Panc1 (cell line): ENCODE measurements around the gene RARA. TPM values are rescaled to one million over a fixed set of nuclear protein-coding genes. Genes with fewer than 3 reads are reported as not detected.

Experiments used
- ATAC-seq: fragments of 200-7000 bp; cut with Tn5 transposase; 2 replicates; pipeline ENCODE4 v1.9.1; 2020; ENCODE audit warnings: mild to moderate bottlenecking, moderate library complexity
- BruUV-seq: library from RNA; stranded (reverse); fragments of 400-500 nt; replicated peaks from 2 replicates; lab custom pipeline; 2021; lab: Mats Ljungman, UMichigan
- CTCF ChIA-PET: fragments of 300-600 bp; sonication (Branson Sonifier 250); formaldehyde crosslinking; loops from one replicate; lab custom pipeline; 2022; ENCODE audit warnings: antibody characterized with exemption; lab: Charles Lee
- POLR2A ChIA-PET: fragments of 300-600 bp; sonication (Branson Sonifier 250); formaldehyde crosslinking; loops from one replicate; lab custom pipeline; 2022; ENCODE audit warnings: antibody characterized with exemption; lab: Charles Lee
- DNase-seq: peaks from one replicate; pipeline ENCODE4 v3.0.0-alpha.2; 2010; ENCODE audit warnings: low read depth, low spot score
- H3K27ac ChIP-seq: 2 replicates; pipeline ENCODE4 v1.5.1; 2011; ENCODE audit warnings: mild to moderate bottlenecking, low read length, inconsistent platforms
- H3K27me3 ChIP-seq: fragments of 200-500 bp; sonication (Bioruptor generic); 2 replicates; pipeline ENCODE4 v1.6.0; 2014; ENCODE audit warnings: low read length, inconsistent platforms; ENCODE audit not compliant: control insufficient read depth, insufficient read depth
- H3K36me3 ChIP-seq: fragments of 200-500 bp; sonication (Bioruptor generic); 2 replicates; pipeline ENCODE4 v1.5.1; 2014; ENCODE audit warnings: inconsistent platforms, mild to moderate bottlenecking, low read length, moderate library complexity; ENCODE audit not compliant: control insufficient read depth, insufficient read depth
- H3K4me1 ChIP-seq: 2 replicates; pipeline ENCODE4 v1.5.1; 2011; ENCODE audit warnings: inconsistent platforms, mild to moderate bottlenecking, low read length, moderate library complexity; ENCODE audit not compliant: control insufficient read depth, insufficient read depth
- H3K4me3 ChIP-seq, 2 experiments: 2 replicates each; pipeline ENCODE4 v1.5.1; 2011 to 2012; ENCODE audit warnings: low read depth in 2 of 2, low read length in 2 of 2, mild to moderate bottlenecking in 2 of 2, inconsistent platforms in 1 of 2, moderate library complexity in 1 of 2
- H3K9me3 ChIP-seq: fragments of 200-500 bp; sonication (Bioruptor generic); 2 replicates; pipeline ENCODE4 v1.5.1; 2014; ENCODE audit warnings: low read depth, mild to moderate bottlenecking, inconsistent platforms, low read length, moderate library complexity; ENCODE audit not compliant: control insufficient read depth, insufficient read depth
- POLR2AphosphoS5 ChIP-seq: IDR thresholded peaks from 2 replicates; pipeline ENCODE4 v1.6.1; 2012; ENCODE audit warnings: mild to moderate bottlenecking, low read depth, low read length, moderate library complexity
- SIN3A ChIP-seq: IDR thresholded peaks from 2 replicates; pipeline ENCODE4 v1.6.1; 2012; ENCODE audit warnings: low read depth, mild to moderate bottlenecking, low read length, moderate library complexity, borderline replicate concordance; ENCODE audit not compliant: insufficient read depth
- TCF7L2 ChIP-seq: IDR thresholded peaks from 2 replicates; pipeline ENCODE4 v1.6.1; 2011; ENCODE audit warnings: mild to moderate bottlenecking, low read depth, low read length, inconsistent platforms
- in situ Hi-C: cut with HindIII; loops from 2 replicates; pipeline ENCODE4 v1.10.0; 2016; ENCODE audit warnings: low sequenced_read_pairs, low pct_unique_long_range_greater_than_20kb
- intact Hi-C: fragments of 100-400 bp; cut with micrococcal nuclease; formaldehyde crosslinking; loops from one replicate; pipeline ENCODE4 v1.10.0; 2022; ENCODE audit not compliant: unreplicated experiment
- total RNA-seq: library from RNA; stranded (reverse); gene quantifications from one replicate; pipeline ENCODE4 v1.2.1, GENCODE V29; 2021; ENCODE audit not compliant: unreplicated experiment
- TF ChIP-seq, protein P1 (sequence below), 2 experiments: IDR thresholded peaks; 2 replicates each; pipeline ENCODE4 v1.6.1; 2011 to 2012; ENCODE audit warnings: low read depth in 2 of 2, control low read depth in 1 of 2, low read length in 1 of 2, mild to moderate bottlenecking in 1 of 2, moderate library complexity in 1 of 2; ENCODE audit not compliant: insufficient read depth in 1 of 2
- TF ChIP-seq, protein P2 (sequence below): fragments of 450-650 bp; IDR thresholded peaks from 2 replicates; pipeline ENCODE4 v1.5.1; 2017; ENCODE audit warnings: mild to moderate bottlenecking

Gene RARA
- total RNA-seq, 1 experiment from 2014 or later, result 55.6 TPM

- Histone ChIP-seq H3K27me3 (no peaks in the 10 kb centered on the region), H3K9me3 (no peaks in the 10 kb centered on the region), H3K36me3 (no peaks in the 10 kb centered on the region; the same call in 1 of the 2 replicates), H3K27ac (peak overlapping the region; percentile 95), H3K4me1 (peaks cover 84% of the 10 kb centered on the region), H3K4me3 (peak overlapping the region in 1 of 2 experiments; percentile 87; a peak in 2 of 4 replicates)
- no TSS peak for BruUV-seq
- in situ Hi-C loops, result no loop called here
- POLR2A ChIA-PET, result interaction anchor here (0.7 to 1.2 kb wide), 2 partner anchors 12 to 16 kb away, joined by 3 to 4 read pairs; no protein-coding TSS in a partner anchor
- DNase-seq (no peak), ATAC-seq (0 out of 2 replicates have a peak, but pooled peaks have one; percentile 3)
- intact Hi-C loops, result no loop called here
- CTCF ChIA-PET, result interaction anchor here (1.1 kb wide), 1 partner anchor 22 kb away, joined by 3 read pairs; no protein-coding TSS in a partner anchor
- TF ChIP-seq, protein P1, sequence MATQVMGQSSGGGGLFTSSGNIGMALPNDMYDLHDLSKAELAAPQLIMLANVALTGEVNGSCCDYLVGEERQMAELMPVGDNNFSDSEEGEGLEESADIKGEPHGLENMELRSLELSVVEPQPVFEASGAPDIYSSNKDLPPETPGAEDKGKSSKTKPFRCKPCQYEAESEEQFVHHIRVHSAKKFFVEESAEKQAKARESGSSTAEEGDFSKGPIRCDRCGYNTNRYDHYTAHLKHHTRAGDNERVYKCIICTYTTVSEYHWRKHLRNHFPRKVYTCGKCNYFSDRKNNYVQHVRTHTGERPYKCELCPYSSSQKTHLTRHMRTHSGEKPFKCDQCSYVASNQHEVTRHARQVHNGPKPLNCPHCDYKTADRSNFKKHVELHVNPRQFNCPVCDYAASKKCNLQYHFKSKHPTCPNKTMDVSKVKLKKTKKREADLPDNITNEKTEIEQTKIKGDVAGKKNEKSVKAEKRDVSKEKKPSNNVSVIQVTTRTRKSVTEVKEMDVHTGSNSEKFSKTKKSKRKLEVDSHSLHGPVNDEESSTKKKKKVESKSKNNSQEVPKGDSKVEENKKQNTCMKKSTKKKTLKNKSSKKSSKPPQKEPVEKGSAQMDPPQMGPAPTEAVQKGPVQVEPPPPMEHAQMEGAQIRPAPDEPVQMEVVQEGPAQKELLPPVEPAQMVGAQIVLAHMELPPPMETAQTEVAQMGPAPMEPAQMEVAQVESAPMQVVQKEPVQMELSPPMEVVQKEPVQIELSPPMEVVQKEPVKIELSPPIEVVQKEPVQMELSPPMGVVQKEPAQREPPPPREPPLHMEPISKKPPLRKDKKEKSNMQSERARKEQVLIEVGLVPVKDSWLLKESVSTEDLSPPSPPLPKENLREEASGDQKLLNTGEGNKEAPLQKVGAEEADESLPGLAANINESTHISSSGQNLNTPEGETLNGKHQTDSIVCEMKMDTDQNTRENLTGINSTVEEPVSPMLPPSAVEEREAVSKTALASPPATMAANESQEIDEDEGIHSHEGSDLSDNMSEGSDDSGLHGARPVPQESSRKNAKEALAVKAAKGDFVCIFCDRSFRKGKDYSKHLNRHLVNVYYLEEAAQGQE (IDR thresholded peaks at IDR 0.05; ENCODE audit: insufficient read depth in 1 of 2, low read depth in 2 of 2, low read length in 1 of 2), result no peak
- TF ChIP-seq TCF7L2 (no peak), POLR2AphosphoS5 (no peak), SIN3A (no peak)
- TF ChIP-seq, protein P2, sequence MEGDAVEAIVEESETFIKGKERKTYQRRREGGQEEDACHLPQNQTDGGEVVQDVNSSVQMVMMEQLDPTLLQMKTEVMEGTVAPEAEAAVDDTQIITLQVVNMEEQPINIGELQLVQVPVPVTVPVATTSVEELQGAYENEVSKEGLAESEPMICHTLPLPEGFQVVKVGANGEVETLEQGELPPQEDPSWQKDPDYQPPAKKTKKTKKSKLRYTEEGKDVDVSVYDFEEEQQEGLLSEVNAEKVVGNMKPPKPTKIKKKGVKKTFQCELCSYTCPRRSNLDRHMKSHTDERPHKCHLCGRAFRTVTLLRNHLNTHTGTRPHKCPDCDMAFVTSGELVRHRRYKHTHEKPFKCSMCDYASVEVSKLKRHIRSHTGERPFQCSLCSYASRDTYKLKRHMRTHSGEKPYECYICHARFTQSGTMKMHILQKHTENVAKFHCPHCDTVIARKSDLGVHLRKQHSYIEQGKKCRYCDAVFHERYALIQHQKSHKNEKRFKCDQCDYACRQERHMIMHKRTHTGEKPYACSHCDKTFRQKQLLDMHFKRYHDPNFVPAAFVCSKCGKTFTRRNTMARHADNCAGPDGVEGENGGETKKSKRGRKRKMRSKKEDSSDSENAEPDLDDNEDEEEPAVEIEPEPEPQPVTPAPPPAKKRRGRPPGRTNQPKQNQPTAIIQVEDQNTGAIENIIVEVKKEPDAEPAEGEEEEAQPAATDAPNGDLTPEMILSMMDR, result no peak
These were observed 14.7 kb downstream of the RARA start for GRCh38 chr17:40323391-40324381.

DNA sequence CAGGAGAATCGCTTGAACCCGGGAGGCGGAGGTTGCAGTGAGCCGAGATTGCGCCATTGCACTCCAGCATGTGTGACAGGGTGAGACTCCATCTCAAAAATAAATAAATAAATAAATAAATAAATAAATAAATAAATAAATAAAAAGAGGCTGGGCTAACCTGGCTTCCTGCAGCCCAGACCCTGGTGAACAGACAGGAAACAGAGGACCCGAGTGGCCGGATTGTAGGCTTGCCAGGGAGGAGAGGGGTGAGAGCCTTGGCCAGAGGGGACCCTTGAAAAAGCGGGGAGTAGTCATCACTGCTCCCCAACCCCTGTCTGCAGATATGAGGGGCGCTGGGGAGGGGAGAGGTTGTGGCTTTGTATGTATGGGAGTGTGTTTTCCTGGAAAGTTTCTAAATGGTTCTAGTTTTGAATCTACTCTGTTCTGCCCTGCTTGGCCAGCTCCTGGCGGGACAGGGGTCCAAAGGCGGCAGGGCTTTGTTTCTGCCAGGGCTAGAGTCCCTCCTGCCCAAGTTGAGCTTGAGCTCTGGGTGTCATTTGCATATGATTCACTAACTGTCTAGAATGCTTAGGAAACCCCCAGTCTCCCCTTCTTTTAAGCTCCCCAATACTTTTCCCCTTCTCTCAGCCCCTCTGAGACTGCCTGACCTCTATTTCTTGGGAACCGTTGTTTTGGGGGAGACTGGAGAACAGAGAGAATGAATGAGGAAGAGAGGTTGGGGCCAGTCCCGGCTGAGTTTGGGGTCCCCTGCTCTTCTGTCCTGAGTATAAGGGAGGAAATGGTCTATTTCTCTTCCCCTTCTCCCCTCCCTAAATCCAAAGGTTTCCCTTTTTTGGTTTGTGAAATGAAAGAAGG, 16.4 kb downstream of the RARA start:
- no TSS peak for BruUV-seq
- ChIA-PET CTCF (no interaction called here), POLR2A (interaction anchor here (0.5 to 0.7 kb wide), 3 partner anchors 8 to 40 kb away, joined by 3 to 11 read pairs (median 6); no protein-coding TSS in a partner anchor)
- in situ Hi-C loops, result no loop called here
- H3K27ac ChIP-seq, result peak overlapping the region; percentile 69
- H3K4me1 ChIP-seq, result peaks cover 86% of the 10 kb centered on the region
- H3K4me3 ChIP-seq, result no peak overlapping the region
- H3K27me3 ChIP-seq, result no peaks in the 10 kb centered on the region
- intact Hi-C loops, result no loop called here
- TF ChIP-seq TCF7L2, result no peak
- no peak for TF ChIP-seq POLR2AphosphoS5
- TF ChIP-seq SIN3A, result no peak
- TF ChIP-seq, protein P2, result no peak
- TF ChIP-seq, protein P1 (IDR thresholded peaks at IDR 0.05; ENCODE audit: insufficient read depth in 1 of 2, low read depth in 2 of 2, low read length in 1 of 2), result no peak
- DNase-seq (no peak), ATAC-seq (no peak)
- no peaks in the 10 kb centered on the region for H3K9me3 ChIP-seq
- no peaks in the 10 kb centered on the region for H3K36me3 ChIP-seq
